Thoracic aorta (tissue), 2 donors: ENCODE measurements around the gene POSTN. TPM values are rescaled to one million over a fixed set of nuclear protein-coding genes. Genes with fewer than 3 reads are reported as not detected.

Experiments
- ATAC-seq: fragments of 150-250 bp; one replicate; pipeline ENCODE4 v1.8.0; 2017; ENCODE audit warnings: low read depth; ENCODE audit not compliant: insufficient number of reproducible peaks, low FRiP score
- DNase-seq: peaks from one replicate; pipeline ENCODE4 v3.0.0-alpha.2; 2020; ENCODE audit warnings: low spot score
- H3K27ac ChIP-seq, 2 donors: fragments of 200-600 bp; sonication (generic); 1 replicate in 1 of 2; 2 replicates in 1 of 2; pipeline ENCODE4 v1.5.1; 2016; ENCODE audit warnings: mild to moderate bottlenecking in 2 of 2, moderate library complexity in 2 of 2
- H3K27me3 ChIP-seq: fragments of 200-600 bp; sonication (generic); replicated peaks from 2 replicates; pipeline ENCODE4 v1.6.0; 2016; ENCODE audit warnings: mild to moderate bottlenecking; ENCODE audit not compliant: insufficient read depth
- H3K36me3 ChIP-seq: fragments of 200-600 bp; sonication (generic); one replicate; pipeline ENCODE4 v1.5.1; 2016
- H3K4me1 ChIP-seq, 2 donors: fragments of 200-600 bp; sonication (generic); 1 replicate in 1 of 2; 2 replicates in 1 of 2; pipeline versions ENCODE4 v1.5.1 to v1.6.0; 2016; ENCODE audit warnings: low read depth in 2 of 2, mild to moderate bottlenecking in 1 of 2; ENCODE audit not compliant: control insufficient read depth in 1 of 2
- H3K4me3 ChIP-seq: fragments of 200-600 bp; sonication (generic); 2 replicates; pipeline ENCODE4 v1.5.1; 2016; ENCODE audit warnings: mild to moderate bottlenecking
- H3K9me3 ChIP-seq: fragments of 200-600 bp; sonication (generic); 2 replicates; pipeline ENCODE4 v1.5.1; 2016
- total RNA-seq, 2 donors: library from RNA; depleted of rRNA; stranded (reverse); fragments of >200 nt; gene quantifications; one replicate each; pipeline versions ENCODE4 v1.1.0 to v1.2.3, GENCODE V29; 2016
- TF ChIP-seq, protein P1 (sequence below): fragments of 200-600 bp; sonication (generic); IDR thresholded peaks from one replicate; pipeline ENCODE4 v1.5.1; 2019; ENCODE audit warnings: antibody characterized with exemption

POSTN gene
- total RNA-seq, 2 donors from 2014 or later: 145 to 191 TPM

DNA sequence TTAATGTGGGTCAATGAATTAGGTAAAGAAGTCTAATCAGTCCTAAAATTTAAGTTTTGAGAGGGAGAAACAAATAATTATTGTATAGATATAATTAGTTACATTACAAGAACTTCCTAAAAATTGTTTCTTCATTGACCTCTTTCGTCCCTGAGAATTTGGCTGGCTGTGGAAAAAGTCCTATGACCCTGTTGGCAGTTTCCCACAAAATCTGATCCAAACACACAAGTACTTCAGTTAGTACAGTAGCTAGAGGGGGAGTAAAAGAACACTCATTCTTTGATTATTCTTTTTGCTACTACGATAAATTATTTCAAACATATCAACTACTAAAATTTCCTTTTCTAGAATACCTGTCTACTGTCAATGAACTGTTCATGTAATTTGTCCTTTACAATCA lies 11.3 kb downstream of the POSTN start:
- no peaks in the 10 kb centered on the region for H3K36me3 ChIP-seq
- H3K4me3 ChIP-seq: no peak overlapping the region
- DNase-seq (no peak), ATAC-seq (no peak)
- H3K4me1 ChIP-seq: peaks cover 0 to 3% of the 10 kb centered on the region in 2 donors
- H3K9me3 ChIP-seq: no peaks in the 10 kb centered on the region
- H3K27me3 ChIP-seq: no peaks in the 10 kb centered on the region
- no peak overlapping the region for H3K27ac ChIP-seq
- TF ChIP-seq, protein P1, sequence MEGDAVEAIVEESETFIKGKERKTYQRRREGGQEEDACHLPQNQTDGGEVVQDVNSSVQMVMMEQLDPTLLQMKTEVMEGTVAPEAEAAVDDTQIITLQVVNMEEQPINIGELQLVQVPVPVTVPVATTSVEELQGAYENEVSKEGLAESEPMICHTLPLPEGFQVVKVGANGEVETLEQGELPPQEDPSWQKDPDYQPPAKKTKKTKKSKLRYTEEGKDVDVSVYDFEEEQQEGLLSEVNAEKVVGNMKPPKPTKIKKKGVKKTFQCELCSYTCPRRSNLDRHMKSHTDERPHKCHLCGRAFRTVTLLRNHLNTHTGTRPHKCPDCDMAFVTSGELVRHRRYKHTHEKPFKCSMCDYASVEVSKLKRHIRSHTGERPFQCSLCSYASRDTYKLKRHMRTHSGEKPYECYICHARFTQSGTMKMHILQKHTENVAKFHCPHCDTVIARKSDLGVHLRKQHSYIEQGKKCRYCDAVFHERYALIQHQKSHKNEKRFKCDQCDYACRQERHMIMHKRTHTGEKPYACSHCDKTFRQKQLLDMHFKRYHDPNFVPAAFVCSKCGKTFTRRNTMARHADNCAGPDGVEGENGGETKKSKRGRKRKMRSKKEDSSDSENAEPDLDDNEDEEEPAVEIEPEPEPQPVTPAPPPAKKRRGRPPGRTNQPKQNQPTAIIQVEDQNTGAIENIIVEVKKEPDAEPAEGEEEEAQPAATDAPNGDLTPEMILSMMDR: no peak

DNA sequence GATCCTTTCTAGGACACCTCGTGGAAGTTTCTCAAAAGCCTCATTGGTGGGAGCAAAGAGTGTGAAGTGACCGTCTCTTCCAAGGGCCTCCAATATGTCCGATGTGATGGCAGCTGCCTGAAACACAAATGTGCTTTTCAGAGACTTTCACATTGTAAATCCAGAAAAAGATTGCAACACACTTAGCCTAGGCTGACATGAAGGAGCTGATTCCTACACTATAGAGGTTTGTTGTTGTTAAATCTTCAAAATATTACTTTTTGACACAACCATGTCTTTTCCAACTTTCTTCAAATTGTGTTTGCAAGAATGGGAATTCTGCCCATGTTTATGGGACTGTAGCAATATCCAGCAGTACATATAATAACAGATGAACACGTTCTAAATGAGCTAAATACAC lies 12.4 kb downstream of the POSTN start:
- Histone ChIP-seq H3K9me3 (no peaks in the 10 kb centered on the region), H3K4me1 (peaks cover 0 to 3% of the 10 kb centered on the region in 2 donors), H3K4me3 (no peak overlapping the region), H3K27me3 (no peaks in the 10 kb centered on the region), H3K36me3 (no peaks in the 10 kb centered on the region), H3K27ac (no peak overlapping the region)
- TF ChIP-seq, protein P1: no peak
- ATAC-seq: no peak
- no peak for DNase-seq

GRCh38 chr13:37585541-37585940 lies 13.0 kb downstream of the POSTN start:
- ATAC-seq: no peak
- peaks cover 0 to 3% of the 10 kb centered on the region in 2 donors for H3K4me1 ChIP-seq
- no peaks in the 10 kb centered on the region for H3K27me3 ChIP-seq

DNA sequence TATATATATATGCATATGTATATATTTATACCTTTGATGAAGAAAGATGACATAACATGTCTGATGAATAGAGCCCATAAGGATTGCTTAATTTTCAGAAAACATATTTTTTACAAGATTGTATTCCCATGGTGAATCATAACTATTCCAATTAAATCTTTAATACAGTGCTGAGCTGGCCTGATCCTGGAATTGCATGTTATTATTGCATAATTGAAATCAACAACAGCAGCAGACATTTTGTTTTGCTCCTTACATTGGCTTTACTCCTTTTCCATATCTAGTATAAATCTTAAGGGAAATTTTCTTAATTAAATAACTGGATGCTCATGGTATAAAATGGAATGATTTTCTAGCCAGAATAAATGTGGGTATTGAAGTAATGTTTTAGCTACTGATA lies 22.0 kb downstream of the POSTN start:
- DNase-seq: no peak
- H3K36me3 ChIP-seq: no peaks in the 10 kb centered on the region
- no peak overlapping the region for H3K27ac ChIP-seq
- H3K27me3 ChIP-seq: no peaks in the 10 kb centered on the region
- no peak for ATAC-seq
- TF ChIP-seq, protein P1: no peak
- no peaks in the 10 kb centered on the region for H3K9me3 ChIP-seq
- no peaks in the 10 kb centered on the region for H3K4me1 ChIP-seq
- no peak overlapping the region for H3K4me3 ChIP-seq

More at GRCh38 chr13:37585541-37585940, 13.0 kb downstream of the POSTN start:
- DNase-seq: no peak
- H3K9me3 ChIP-seq: no peaks in the 10 kb centered on the region
- no peaks in the 10 kb centered on the region for H3K36me3 ChIP-seq
- no peak overlapping the region for H3K4me3 ChIP-seq
- H3K27ac ChIP-seq: no peak overlapping the region
- TF ChIP-seq, protein P1: no peak

- Histone ChIP-seq H3K4me3 (no peak overlapping the region), H3K4me1 (no peaks in the 10 kb centered on the region), H3K27me3 (no peaks in the 10 kb centered on the region), H3K9me3 (no peaks in the 10 kb centered on the region), H3K27ac (no peak overlapping the region), H3K36me3 (no peaks in the 10 kb centered on the region)
- ATAC-seq: no peak
- DNase-seq: no peak
- TF ChIP-seq, protein P1: no peak
Observed at GRCh38 chr13:37565425-37565824, 33.1 kb downstream of the POSTN start.
